Breast epithelium (tissue), 3 donors: ENCODE measurements around the gene SYNPO.

Source experiments
- POLR2A ChIP-seq: fragments of 450-650 bp; IDR thresholded peaks from one replicate; pipeline ENCODE4 v1.6.1; 2016; ENCODE audit warnings: antibody characterized with exemption, mild to moderate bottlenecking, moderate library complexity
- POLR2AphosphoS5 ChIP-seq, 3 donors: sonication (generic); formaldehyde crosslinking; IDR thresholded peaks; one replicate each; pipeline ENCODE4 v1.6.1; 2017; ENCODE audit warnings: antibody characterized with exemption in 3 of 3
- TF ChIP-seq, protein P1 (sequence below), 3 donors: fragments of 450-650 bp; IDR thresholded peaks; one replicate each; pipeline ENCODE4 v1.5.1; 2016 to 2017; ENCODE audit warnings: antibody characterized with exemption in 3 of 3, mild to moderate bottlenecking in 3 of 3, moderate library complexity in 3 of 3

DNA sequence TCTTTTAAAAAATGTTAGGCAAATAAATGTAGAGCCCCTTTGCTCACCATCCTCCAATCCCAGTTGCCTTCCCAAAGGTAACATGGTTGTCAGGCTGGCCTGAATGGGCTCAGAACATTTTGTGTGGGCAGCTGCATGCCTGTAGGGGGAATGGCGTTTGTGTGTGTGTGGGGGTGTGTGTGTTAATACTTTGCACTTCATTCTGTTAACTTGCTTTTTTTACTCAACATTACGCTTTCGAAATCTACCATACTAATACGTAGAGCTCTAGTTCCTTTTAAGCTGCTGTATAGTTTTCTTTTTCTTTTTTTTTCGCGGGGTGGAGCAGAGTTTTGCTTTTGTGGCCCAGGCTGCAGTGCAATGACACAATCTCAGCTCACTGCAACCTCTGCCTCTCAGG, 34.6 kb downstream of the SYNPO start:
- TF ChIP-seq, protein P1, sequence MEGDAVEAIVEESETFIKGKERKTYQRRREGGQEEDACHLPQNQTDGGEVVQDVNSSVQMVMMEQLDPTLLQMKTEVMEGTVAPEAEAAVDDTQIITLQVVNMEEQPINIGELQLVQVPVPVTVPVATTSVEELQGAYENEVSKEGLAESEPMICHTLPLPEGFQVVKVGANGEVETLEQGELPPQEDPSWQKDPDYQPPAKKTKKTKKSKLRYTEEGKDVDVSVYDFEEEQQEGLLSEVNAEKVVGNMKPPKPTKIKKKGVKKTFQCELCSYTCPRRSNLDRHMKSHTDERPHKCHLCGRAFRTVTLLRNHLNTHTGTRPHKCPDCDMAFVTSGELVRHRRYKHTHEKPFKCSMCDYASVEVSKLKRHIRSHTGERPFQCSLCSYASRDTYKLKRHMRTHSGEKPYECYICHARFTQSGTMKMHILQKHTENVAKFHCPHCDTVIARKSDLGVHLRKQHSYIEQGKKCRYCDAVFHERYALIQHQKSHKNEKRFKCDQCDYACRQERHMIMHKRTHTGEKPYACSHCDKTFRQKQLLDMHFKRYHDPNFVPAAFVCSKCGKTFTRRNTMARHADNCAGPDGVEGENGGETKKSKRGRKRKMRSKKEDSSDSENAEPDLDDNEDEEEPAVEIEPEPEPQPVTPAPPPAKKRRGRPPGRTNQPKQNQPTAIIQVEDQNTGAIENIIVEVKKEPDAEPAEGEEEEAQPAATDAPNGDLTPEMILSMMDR (IDR thresholded peaks at IDR 0.05) = no peak
- TF ChIP-seq POLR2AphosphoS5 (IDR thresholded peaks at IDR 0.05) (no peak), POLR2A (no peak)
